H1 (cell line): Measurements from ENCODE around the gene KLHL17. TPM values are rescaled to one million over a fixed set of nuclear protein-coding genes. Genes with fewer than 3 reads are reported as not detected.

Experiments used
- CTCF ChIA-PET: fragments of 300-600 bp; sonication (Branson Sonifier 250); formaldehyde crosslinking; loops from one replicate; lab custom pipeline; 2021; ENCODE audit not compliant: partially characterized antibody; lab: Charles Lee
- POLR2A ChIA-PET: fragments of 300-600 bp; sonication (Branson Sonifier 250); formaldehyde crosslinking; loops from one replicate; lab custom pipeline; 2021; ENCODE audit warnings: inconsistent platforms; ENCODE audit not compliant: partially characterized antibody; lab: Charles Lee
- DNase-seq, 2 experiments: peaks; one replicate each; pipeline versions ENCODE4 v3.0.0 to v3.0.0-alpha.2; 2010 to 2022; ENCODE audit warnings: low spot score in 2 of 2, low read depth in 1 of 2, mixed read lengths in 1 of 2
- FAIRE-seq: peaks from 2 replicates; lab custom pipeline; 2011; peaks lifted over from hg19 to GRCh38; lab: Jason Lieb, UNC
- H2AFZ ChIP-seq: 2 replicates; pipeline ENCODE4 v1.8.1; 2012; ENCODE audit warnings: low read length, inconsistent platforms
- H2AK5ac ChIP-seq: 2 replicates; pipeline ENCODE4 v1.6.1; 2013; ENCODE audit warnings: low read depth, low read length
- H2BK120ac ChIP-seq: replicated peaks from 2 replicates; pipeline ENCODE3; 2013; ENCODE audit warnings: low read depth, low read length, inconsistent platforms
- H2BK12ac ChIP-seq: 2 replicates; pipeline ENCODE4 v1.6.1; 2013; ENCODE audit warnings: low read depth, low read length
- H2BK15ac ChIP-seq: 2 replicates; pipeline ENCODE4 v1.6.1; 2013; ENCODE audit warnings: low read length
- H2BK20ac ChIP-seq: 2 replicates; pipeline ENCODE4 v1.6.1; 2013; ENCODE audit warnings: low read length
- H2BK5ac ChIP-seq: 2 replicates; pipeline ENCODE4 v1.6.1; 2013; ENCODE audit warnings: low read depth, low read length
- H3K14ac ChIP-seq: 2 replicates; pipeline ENCODE4 v1.6.1; 2013; ENCODE audit warnings: inconsistent platforms; ENCODE audit not compliant: insufficient read length
- H3K18ac ChIP-seq: 2 replicates; pipeline ENCODE4 v1.6.1; 2013; ENCODE audit warnings: low read length; ENCODE audit errors: extremely low read depth
- H3K23ac ChIP-seq: 2 replicates; pipeline ENCODE4 v1.6.1; 2013; ENCODE audit warnings: inconsistent platforms; ENCODE audit not compliant: insufficient read length
- H3K23me2 ChIP-seq: 2 replicates; pipeline ENCODE4 v1.6.1; 2013; ENCODE audit warnings: low read depth, low read length
- H3K27ac ChIP-seq: 2 replicates; pipeline ENCODE4 v1.6.1; 2011; ENCODE audit warnings: low read depth, low read length, inconsistent platforms
- H3K27me3 ChIP-seq, 4 experiments: replicated peaks in 1 of 4; 1 replicate in 1 of 4; 2 replicates in 3 of 4; pipeline versions ENCODE4 v1.6.1 to v1.8.1; 2011 to 2013; ENCODE audit warnings: low read length in 3 of 4, mild to moderate bottlenecking in 3 of 4, inconsistent platforms in 2 of 4, mixed read lengths in 2 of 4, moderate library complexity in 1 of 4; ENCODE audit not compliant: control insufficient read depth in 3 of 4, insufficient read depth in 3 of 4; ENCODE audit errors: extremely low read depth in 1 of 4
- H3K36me3 ChIP-seq, 4 experiments: 2 replicates each; pipeline versions ENCODE4 v1.6.1 to v1.8.1; 2011 to 2013; ENCODE audit warnings: mild to moderate bottlenecking in 4 of 4, low read length in 3 of 4, moderate library complexity in 2 of 4, control low read depth in 1 of 4, inconsistent platforms in 1 of 4; ENCODE audit not compliant: insufficient read depth in 4 of 4, control insufficient read depth in 2 of 4
- H3K4ac ChIP-seq: replicated peaks from 2 replicates; pipeline ENCODE3; 2013; ENCODE audit warnings: low read length, low read depth, mixed read lengths, inconsistent platforms; ENCODE audit not compliant: insufficient read length
- H3K4me1 ChIP-seq, 4 experiments: replicated peaks in 1 of 4; 1 replicate in 1 of 4; 2 replicates in 3 of 4; pipeline versions ENCODE4 v1.6.1 to v1.8.1; 2011 to 2013; ENCODE audit warnings: low read length in 3 of 4, inconsistent platforms in 2 of 4, mixed read lengths in 1 of 4; ENCODE audit not compliant: insufficient read depth in 4 of 4, control insufficient read depth in 3 of 4
- H3K4me2 ChIP-seq, 2 experiments: 2 replicates each; pipeline versions ENCODE4 v1.6.1 to v1.8.1; 2011 to 2013; ENCODE audit warnings: low read depth in 2 of 2, low read length in 2 of 2, control low read depth in 1 of 2, inconsistent platforms in 1 of 2, mild to moderate bottlenecking in 1 of 2; ENCODE audit not compliant: insufficient read depth in 1 of 2
- H3K4me3 ChIP-seq, 4 experiments: fragments of 200-600, 300-600 bp in 1 of 4; sonication (generic), shearing (Covaris generic), sonication (Bioruptor Twin) in 1 of 4; 2 replicates each; pipeline versions ENCODE4 v1.5.1 to v1.8.1; 2011 to 2016; ENCODE audit warnings: low read length in 4 of 4, low read depth in 3 of 4, control low read depth in 2 of 4, inconsistent platforms in 2 of 4, mild to moderate bottlenecking in 2 of 4, mixed read lengths in 1 of 4, moderate library complexity in 1 of 4; ENCODE audit not compliant: insufficient read depth in 2 of 4; ENCODE audit errors: extremely low read depth in 1 of 4
- H3K56ac ChIP-seq: replicated peaks from 2 replicates; pipeline ENCODE3; 2013; ENCODE audit warnings: low read depth, mild to moderate bottlenecking, mixed read lengths, low read length, inconsistent platforms; ENCODE audit not compliant: insufficient read length
- H3K79me1 ChIP-seq: 2 replicates; pipeline ENCODE4 v1.6.1; 2013; ENCODE audit warnings: low read depth, low read length, control low read depth
- H3K79me2 ChIP-seq, 2 experiments: 2 replicates each; pipeline versions ENCODE4 v1.6.1 to v1.8.1; 2012 to 2013; ENCODE audit warnings: low read length in 2 of 2, mild to moderate bottlenecking in 2 of 2, inconsistent platforms in 1 of 2; ENCODE audit not compliant: insufficient read depth in 2 of 2, control insufficient read depth in 1 of 2
- H3K9ac ChIP-seq, 4 experiments: replicated peaks in 1 of 4; 1 replicate in 1 of 4; 2 replicates in 3 of 4; pipeline versions ENCODE4 v1.6.1 to v1.8.1; 2011 to 2013; ENCODE audit warnings: low read depth in 3 of 4, low read length in 3 of 4, control low read depth in 2 of 4, mild to moderate bottlenecking in 2 of 4, moderate library complexity in 2 of 4, inconsistent platforms in 1 of 4; ENCODE audit errors: extremely low read depth in 1 of 4
- H3K9me3 ChIP-seq, 2 experiments: 2 replicates each; pipeline versions ENCODE4 v1.6.1 to v1.8.1; 2012 to 2013; ENCODE audit warnings: mild to moderate bottlenecking in 2 of 2, moderate library complexity in 2 of 2, control low read depth in 1 of 2, inconsistent platforms in 1 of 2, low read depth in 1 of 2, low read length in 1 of 2, mixed read lengths in 1 of 2; ENCODE audit not compliant: insufficient read depth in 2 of 2
- H4K20me1 ChIP-seq, 2 experiments: replicated peaks in 1 of 2; 2 replicates each; pipeline versions ENCODE3 to v1.8.1; 2011 to 2013; ENCODE audit warnings: inconsistent platforms in 2 of 2, low read length in 2 of 2, mild to moderate bottlenecking in 1 of 2; ENCODE audit not compliant: insufficient read depth in 2 of 2, control insufficient read depth in 1 of 2
- H4K5ac ChIP-seq: 2 replicates; pipeline ENCODE4 v1.6.1; 2013; ENCODE audit warnings: low read length, low read depth, mixed read lengths, inconsistent platforms; ENCODE audit not compliant: insufficient read length
- H4K8ac ChIP-seq: 2 replicates; pipeline ENCODE4 v1.8.0; 2013; ENCODE audit warnings: mild to moderate bottlenecking, moderate library complexity, low read length, inconsistent platforms; ENCODE audit not compliant: insufficient read depth; ENCODE audit errors: extremely low read depth
- H4K91ac ChIP-seq: replicated peaks from 2 replicates; pipeline ENCODE3; 2013; ENCODE audit warnings: low read length, mixed read lengths, inconsistent platforms; ENCODE audit not compliant: insufficient read length
- ASH2L ChIP-seq: fragments of 200-600, 300-600 bp; sonication (generic); IDR thresholded peaks from one replicate; pipeline ENCODE4 v1.7.1; 2017; ENCODE audit warnings: low read length
- CHD2 ChIP-seq: IDR thresholded peaks from 2 replicates; pipeline ENCODE4 v1.6.1; 2012; ENCODE audit warnings: low read length, improper control_type of control experiment
- CTBP2 ChIP-seq: IDR thresholded peaks from 2 replicates; pipeline ENCODE4 v1.7.0; 2011; ENCODE audit warnings: borderline replicate concordance, mild to moderate bottlenecking, moderate library complexity, mixed read lengths, low read length; ENCODE audit not compliant: insufficient read depth, insufficient read length
- JUN ChIP-seq: IDR thresholded peaks from 2 replicates; pipeline ENCODE4 v1.6.1; 2011; ENCODE audit warnings: low read depth, mild to moderate bottlenecking, improper control_type of control experiment, low read length
- POU5F1 ChIP-seq: IDR thresholded peaks from 2 replicates; pipeline ENCODE4 v1.6.1; 2011; ENCODE audit warnings: low read depth, mild to moderate bottlenecking, low read length, moderate library complexity
- RXRA ChIP-seq: IDR thresholded peaks from 2 replicates; pipeline ENCODE4 v1.6.1; 2011; ENCODE audit warnings: low read depth, mild to moderate bottlenecking, low read length, moderate library complexity; ENCODE audit not compliant: insufficient read depth
- SAP30 ChIP-seq: fragments of 300-600 bp; sonication (generic); IDR thresholded peaks from 2 replicates; pipeline ENCODE4 v1.7.1; 2012; ENCODE audit warnings: low read length, moderate library complexity, mild to moderate bottlenecking, inconsistent platforms; ENCODE audit not compliant: insufficient read depth, insufficient replicate concordance
- SP1 ChIP-seq: IDR thresholded peaks from 2 replicates; pipeline ENCODE4 v1.6.1; 2011; ENCODE audit warnings: low read depth, low read length
- SRF ChIP-seq: IDR thresholded peaks from 2 replicates; pipeline ENCODE4 v1.6.1; 2011; ENCODE audit warnings: mild to moderate bottlenecking, low read depth, low read length, moderate library complexity
- WGBS, 2 experiments: shearing (Covaris generic) in 1 of 2; methylation state at CpG; one replicate each; pipeline versions ENCODE4 v1.1.6 to v1.1.7; 2013 to 2015; ENCODE audit warnings: low lambda C conversion rate in 2 of 2, mixed read lengths in 2 of 2, inconsistent platforms in 1 of 2, low coverage in 1 of 2, missing lambda C conversion rate in 1 of 2; ENCODE audit not compliant: insufficient replicate concordance in 2 of 2, insufficient coverage in 1 of 2, insufficient read length in 1 of 2; ENCODE audit errors: extremely low coverage in 1 of 2, missing lambda C conversion rate in 1 of 2; 5-methylcytosine and 5-hydroxymethylcytosine counted together
- polyA plus RNA-seq, 7 experiments: library from polyadenylated mRNA; depleted of rRNA in 3 of 7; stranded (reverse) in 5 of 7; unstranded in 2 of 7; fragments of >200 nt in 5 of 7; fragments of 200-250 nt in 2 of 7; gene quantifications; 1 replicate in 5 of 7; 2 replicates in 1 of 7; 4 replicates in 1 of 7; pipeline versions ENCODE4 v1.2.1 to v1.2.3, GENCODE V29; 2011 to 2013; ENCODE audit warnings: missing spikeins in 2 of 7, mixed read lengths in 2 of 7
- total RNA-seq: library from RNA; stranded (reverse); fragmentation: NEBNext Ultra II Directional; extraction: Animal tissue kit (Norgen Biotek cat#: 25700); gene quantifications from 2 replicates; pipeline ENCODE4 v1.2.1, GENCODE V29; 2021
- TF ChIP-seq, protein P1 (sequence below): IDR thresholded peaks from 2 replicates; pipeline ENCODE4 v1.6.1; 2011; ENCODE audit warnings: low read depth, mild to moderate bottlenecking, low read length; ENCODE audit not compliant: insufficient read depth

Gene KLHL17
- total and polyA plus RNA-seq, 2 of the 8 experiments (the other 6 are each of a cell fraction or from before 2014, with no cell fraction given): 32.6 to 36.1 TPM

DNA sequence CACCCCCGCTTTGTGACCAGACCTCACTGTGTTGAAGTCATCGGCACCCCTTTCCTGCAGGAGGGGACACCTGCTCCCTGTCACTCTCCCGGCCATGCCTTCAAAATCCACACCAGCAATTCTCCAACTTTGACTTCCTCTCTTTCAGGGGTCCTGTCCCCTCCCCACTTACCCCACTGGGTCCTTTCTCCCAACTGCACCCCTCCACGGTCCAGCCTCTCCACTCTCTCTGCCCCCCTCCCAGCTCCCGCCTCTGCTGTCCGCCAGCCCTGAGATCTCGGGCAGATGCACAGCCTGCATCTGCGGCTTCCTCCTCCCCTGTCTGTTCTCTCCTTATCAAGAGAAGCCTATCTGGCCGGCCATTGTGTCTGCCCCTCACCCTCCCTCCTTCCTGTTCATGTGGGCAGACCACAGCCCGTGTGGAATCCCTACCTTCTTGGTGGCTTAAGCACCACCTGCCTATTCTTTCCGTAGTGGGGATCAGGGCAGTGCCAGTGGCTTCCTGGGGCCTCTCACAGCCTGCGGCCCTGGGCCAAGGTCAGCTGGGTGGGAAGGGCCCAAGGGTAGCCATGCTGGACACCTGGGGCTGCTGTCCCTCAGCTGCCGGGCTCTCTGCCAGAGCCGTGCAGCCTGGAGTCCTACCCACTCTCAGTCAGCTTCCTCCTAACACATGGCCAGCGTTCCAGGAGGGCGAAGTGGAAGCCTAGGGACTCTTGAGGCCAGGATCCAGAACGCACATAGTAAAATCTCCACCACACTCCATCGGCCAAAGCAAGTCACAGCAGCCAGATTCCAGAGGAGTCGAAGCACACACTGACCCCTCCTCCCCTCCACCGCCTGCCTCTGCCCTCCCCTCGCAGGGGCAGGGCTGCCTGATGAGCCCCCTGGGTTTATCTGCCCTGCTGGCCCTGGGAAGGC lies 44.7 kb downstream of the KLHL17 start:
- Histone ChIP-seq H3K4me2 (peak overlapping the region in 1 of 2 experiments; percentile 23; a peak in 1 of 4 replicates), H3K79me1 (no peaks in the 10 kb centered on the region), H3K36me3 (no peaks in the 10 kb centered on the region), H3K4me1 (peaks cover 0 to 28% (median 10%) of the 10 kb centered on the region in 4 experiments; a peak in 3 of 7 replicates), H4K5ac (no peak overlapping the region), H3K9me3 (no peaks in the 10 kb centered on the region), H2BK5ac (no peak overlapping the region), H2BK12ac (peak overlapping the region; percentile 90), H3K18ac (no peak overlapping the region; the same call in none of the 2 replicates), H3K14ac (no peak overlapping the region), H2AFZ (no peak overlapping the region), H4K20me1 (peaks cover 0 to 2% of the 10 kb centered on the region in 2 experiments), H3K23ac (no peak overlapping the region), H4K8ac (peak overlapping the region; percentile 41; the same call in 1 of the 2 replicates), H3K9ac (0 out of 7 replicates have a peak overlapping the region, but pooled peaks of 1 of the 4 experiments have one; percentile 10), H2BK120ac (no peak overlapping the region), H3K4ac (peak overlapping the region; percentile 53), H3K27ac (no peak overlapping the region), H3K79me2 (no peaks in the 10 kb centered on the region), H3K27me3 (peaks cover 15 to 52% (median 32%) of the 10 kb centered on the region in 4 experiments), H3K4me3 (no peak overlapping the region), H2BK15ac (peak overlapping the region; percentile 72), H2BK20ac (peak overlapping the region; percentile 61; the same call in 1 of the 2 replicates), H4K91ac (no peak overlapping the region), H3K56ac (no peak overlapping the region), H3K23me2 (peaks cover 6% of the 10 kb centered on the region; the same call in 1 of the 2 replicates), H2AK5ac (no peak overlapping the region)
- FAIRE-seq (no peak), DNase-seq (no peak)
- WGBS, 2 experiments: 76% methylated on average over 21 of the region's 21 CpGs; no CpG with 5 or more reads in 1 of the 2 experiments
- CTCF ChIA-PET: interaction anchor here (1.4 to 4.5 kb wide), 4 partner anchors 10 to 23 kb away, joined by 6 to 21 read pairs (median 10); partner anchors contain the start of genes ISG15 and PERM1
- POLR2A ChIA-PET: interaction anchor here (0.9 to 4.2 kb wide), 9 partner anchors 9 to 33 kb away, joined by 3 to 40 read pairs (median 3); partner anchors contain the start of gene ISG15
- TF ChIP-seq CTBP2 (no peak), SP1 (no peak), JUN (no peak), SAP30 (no peak), ASH2L (no peak), POU5F1 (no peak), SRF (no peak), CHD2 (no peak), RXRA (no peak)
- TF ChIP-seq, protein P1, sequence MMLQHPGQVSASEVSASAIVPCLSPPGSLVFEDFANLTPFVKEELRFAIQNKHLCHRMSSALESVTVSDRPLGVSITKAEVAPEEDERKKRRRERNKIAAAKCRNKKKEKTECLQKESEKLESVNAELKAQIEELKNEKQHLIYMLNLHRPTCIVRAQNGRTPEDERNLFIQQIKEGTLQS: no peak
